ENCODE measurements around the gene FLOT1.
"Not testable (repeated sequence)": the region's sequence is repeated elsewhere in the genome, so short reads cannot be mapped to it uniquely, and the experiment has no call there.

FLOT1 gene

GRCh38 chr6:30747300-30747687 is 4.8 kb upstream of the FLOT1 start:
- DNase-seq (ENCODE audit: low read depth in 3 of 3), result no peak

GRCh38 chr6:30744054-30744805 is 1.7 kb upstream of the FLOT1 start, which contains the start of gene IER3:
Gene IER3 (minus strand): TSS chr6:30744547. CDS start chr6:30744518, 29 bp downstream.
- DNase-seq (ENCODE audit: low read depth in 3 of 3), result peak; percentile 84 to 86 (median 86)

GRCh38 chr6:30743099-30744053 is 889 bp upstream of the FLOT1 start:
- no peak for DNase-seq (ENCODE audit: low read depth in 3 of 3)

GRCh38 chr6:30741789-30742315 is 635 bp downstream of the FLOT1 start:
- peak; percentile 53 to 65 (median 57) for DNase-seq (ENCODE audit: low read depth in 3 of 3)

- DNase-seq (ENCODE audit: low read depth in 3 of 3), result peak in 1 of 3 experiments; percentile 38
These were observed 1.3 kb downstream of the FLOT1 start for GRCh38 chr6:30741063-30741779.

- no peak for DNase-seq (ENCODE audit: low read depth in 3 of 3)
These were observed 2.0 kb downstream of the FLOT1 start for GRCh38 chr6:30740540-30740870.

- DNase-seq (ENCODE audit: low read depth in 3 of 3), result no peak
These were observed 4.0 kb downstream of the FLOT1 start for GRCh38 chr6:30738532-30738931.

- no peak for DNase-seq (ENCODE audit: low read depth in 3 of 3)
These were observed 6.7 kb downstream of the FLOT1 start for GRCh38 chr6:30735668-30736314.

GRCh38 chr6:30732237-30732943 is 10.1 kb downstream of the FLOT1 start:
- DNase-seq (ENCODE audit: low read depth in 3 of 3), result no peak

GRCh38 chr6:30730601-30731435 is 11.7 kb downstream of the FLOT1 start:
- peak; percentile 65 to 76 (median 76) for DNase-seq (ENCODE audit: low read depth in 3 of 3)

GRCh38 chr6:30727920-30728553 is 14.4 kb downstream of the FLOT1 start:
- DNase-seq (ENCODE audit: low read depth in 3 of 3), result no peak

- DNase-seq (ENCODE audit: low read depth in 3 of 3), result no peak
These were observed 15.7 kb downstream of the FLOT1 start for GRCh38 chr6:30726506-30727413.

- DNase-seq (ENCODE audit: low read depth in 3 of 3), result no peak
These were observed 16.6 kb downstream of the FLOT1 start for GRCh38 chr6:30725713-30726505.

- no peak for DNase-seq (ENCODE audit: low read depth in 3 of 3)
These were observed 17.4 kb downstream of the FLOT1 start for GRCh38 chr6:30724906-30725667.

GRCh38 chr6:30723843-30724741 is 18.4 kb downstream of the FLOT1 start:
- DNase-seq (ENCODE audit: low read depth in 3 of 3), result not testable (repeated sequence)

All from stimulated activated CD4-positive, alpha-beta T cell treated with anti-CD3 and anti-CD28 coated beads, TNF-alpha, amount 100 ng/mL, for 4 hours (primary cell).